ENCODE results near the gene CSNK2A3.
"Not testable (repeated sequence)": the region's sequence is repeated elsewhere in the genome, so short reads cannot be mapped to it uniquely, and the experiment has no call there.

CSNK2A3 gene

GRCh38 chr11:11352878-11353277 is at the start of gene CSNK2A3:
CSNK2A3 (minus strand) TSS chr11:11353250; CDS start chr11:11353119, 131 bp downstream.
- H3K4me3 ChIP-seq (replicated peaks; ENCODE audit: low read depth, low read length); DNase-seq (ENCODE audit: low read depth): not testable (repeated sequence)

DNA sequence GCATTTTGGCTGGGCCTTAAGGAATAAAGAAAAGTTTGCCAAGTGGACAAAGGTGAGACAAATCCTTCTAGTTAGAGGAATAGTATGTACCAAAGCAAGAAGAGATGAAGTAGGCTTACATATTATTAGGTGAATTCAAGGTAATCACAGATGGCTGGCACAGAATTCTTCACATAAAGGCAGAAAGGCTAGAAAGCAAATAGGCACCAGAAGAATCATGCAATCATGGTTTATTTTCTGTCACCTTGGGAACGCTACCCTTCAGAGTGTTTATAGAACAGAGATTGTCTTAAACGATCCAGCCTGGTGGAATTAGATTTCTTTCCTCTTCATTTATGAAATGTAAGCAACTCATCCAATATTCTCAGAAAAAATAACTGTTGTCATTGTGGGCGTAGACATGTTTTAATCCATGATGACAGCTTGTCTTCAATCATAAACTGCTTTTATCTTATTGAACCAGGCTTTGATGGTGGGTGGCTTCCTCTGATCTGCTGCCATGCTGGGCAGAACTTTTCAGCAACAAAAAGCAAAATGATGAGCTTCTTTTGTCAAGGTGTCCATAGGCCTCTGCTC is 49.0 kb upstream of the CSNK2A3 start:
- no peak overlapping the region for H3K4me3 ChIP-seq (replicated peaks; ENCODE audit: low read depth, low read length)
- DNase-seq (ENCODE audit: low read depth): no peak
- TF ChIP-seq CTCF (IDR thresholded peaks at IDR 0.05; ENCODE audit: low read length, missing control alignments): no peak

- no peak for TF ChIP-seq CTCF (IDR thresholded peaks at IDR 0.05; ENCODE audit: low read length, missing control alignments)
- no peak for DNase-seq (ENCODE audit: low read depth)
- no peak overlapping the region for H3K4me3 ChIP-seq (replicated peaks; ENCODE audit: low read depth, low read length)
Observed at GRCh38 chr11:11400635-11401232, 47.7 kb upstream of the CSNK2A3 start.

DNA sequence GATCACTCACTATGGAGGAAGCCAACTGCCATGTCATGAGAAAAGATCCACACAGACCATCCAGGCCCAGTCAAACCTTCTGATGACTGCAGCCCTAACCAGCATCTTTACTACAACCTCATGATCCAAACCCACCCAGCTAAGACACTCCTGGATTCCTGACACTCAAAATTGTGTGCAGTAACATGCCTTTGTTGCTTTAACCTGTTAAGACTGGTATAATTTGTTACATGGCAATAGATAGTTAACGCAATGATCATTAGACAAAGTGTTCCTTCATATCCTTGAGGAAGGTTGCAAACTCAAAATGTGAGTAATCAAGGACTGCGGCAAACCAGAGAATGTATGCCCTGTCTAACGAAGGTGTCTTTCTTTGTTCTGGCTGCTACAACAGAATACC is 47.1 kb upstream of the CSNK2A3 start:
- no peak for TF ChIP-seq CTCF (IDR thresholded peaks at IDR 0.05; ENCODE audit: low read length, missing control alignments)
- DNase-seq (ENCODE audit: low read depth): no peak
- no peak overlapping the region for H3K4me3 ChIP-seq (replicated peaks; ENCODE audit: low read depth, low read length)

DNA sequence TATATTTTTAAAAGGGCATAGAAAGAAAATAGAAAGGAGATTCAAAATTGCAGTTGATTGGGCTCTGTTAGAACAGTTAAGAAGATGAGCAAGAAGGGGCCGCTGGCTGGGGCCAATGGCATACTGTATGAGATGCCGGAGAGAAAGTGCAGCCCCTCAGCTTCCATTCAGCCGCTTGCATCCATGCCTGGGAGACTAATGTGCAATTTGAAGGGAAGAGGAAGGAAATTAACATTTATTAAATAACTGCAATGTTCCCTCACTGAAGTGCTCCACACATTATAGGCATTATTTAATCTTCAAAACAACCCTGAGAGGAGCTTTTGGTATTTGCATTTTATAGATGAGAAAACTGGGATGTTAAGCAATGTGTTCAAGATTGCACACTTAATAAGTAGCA is 44.7 kb upstream of the CSNK2A3 start:
- H3K4me3 ChIP-seq (replicated peaks; ENCODE audit: low read depth, low read length): no peak overlapping the region
- TF ChIP-seq CTCF (IDR thresholded peaks at IDR 0.05; ENCODE audit: low read length, missing control alignments): no peak
- DNase-seq (ENCODE audit: low read depth): no peak

DNA sequence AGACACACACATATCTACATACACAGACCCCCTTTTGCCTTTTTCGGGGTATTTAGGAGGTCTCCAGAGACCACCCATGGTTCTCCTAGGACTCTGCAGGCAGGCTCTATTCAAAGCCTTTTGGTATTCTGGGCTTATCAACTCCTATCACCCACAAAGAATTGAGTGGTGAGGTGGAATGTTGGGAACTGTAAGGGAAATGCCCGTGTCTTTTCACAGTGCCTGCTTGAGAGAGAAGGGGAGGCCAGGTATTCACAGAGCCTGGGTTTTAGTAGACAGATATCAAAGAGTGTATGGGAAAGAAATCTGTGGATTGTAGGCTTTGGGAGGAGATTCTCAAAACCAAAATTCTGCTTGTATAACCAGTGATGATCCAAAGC is 44.0 kb upstream of the CSNK2A3 start:
- DNase-seq (ENCODE audit: low read depth): no peak

More for the DNA sequence above, 44.0 kb upstream of the CSNK2A3 start:
- TF ChIP-seq CTCF (IDR thresholded peaks at IDR 0.05; ENCODE audit: low read length, missing control alignments): no peak
- no peak overlapping the region for H3K4me3 ChIP-seq (replicated peaks; ENCODE audit: low read depth, low read length)
